G401 (cell line): Measurements from ENCODE around the gene KLF5. TPM values are rescaled to one million over a fixed set of nuclear protein-coding genes. Genes with fewer than 3 reads are reported as not detected.

Source experiments
- DNase-seq: peaks from one replicate; pipeline ENCODE4 v3.0.0-alpha.2; 2015; ENCODE audit warnings: low spot score
- in situ Hi-C: cut with HindIII; loops from 2 replicates; pipeline ENCODE4 v1.10.0; 2016; ENCODE audit warnings: low sequenced_read_pairs, mixed read lengths
- total RNA-seq: library from RNA; depleted of rRNA; stranded (reverse); fragments of >200 nt; shearing (Covaris generic); gene quantifications from 2 replicates; pipeline ENCODE4 v1.2.3, GENCODE V29; 2014

The KLF5 gene
- total RNA-seq, 1 experiment from 2014 or later = not detected

GRCh38 chr13:73058064-73058313, 816 bp upstream of the KLF5 start:
- in situ Hi-C loops = no loop called here
- no peak for DNase-seq

GRCh38 chr13:73058432-73058735, 421 bp upstream of the KLF5 start:
- no peak for DNase-seq
- in situ Hi-C loops = no loop called here

GRCh38 chr13:73059460-73060250, 850 bp downstream of the KLF5 start:
- in situ Hi-C loops = no loop called here
- DNase-seq = no peak

GRCh38 chr13:73060251-73061160, 1.7 kb downstream of the KLF5 start:
- DNase-seq = no peak
- in situ Hi-C loops = no loop called here

- no peak for DNase-seq
- in situ Hi-C loops = no loop called here
Observed at GRCh38 chr13:73061473-73061872, 2.7 kb downstream of the KLF5 start.

- no peak for DNase-seq
- in situ Hi-C loops = no loop called here
Observed at GRCh38 chr13:73061876-73062275, 3.1 kb downstream of the KLF5 start.

GRCh38 chr13:73062468-73062867, 3.7 kb downstream of the KLF5 start:
- no peak for DNase-seq
- in situ Hi-C loops = no loop called here

GRCh38 chr13:73063166-73063565, 4.4 kb downstream of the KLF5 start:
- in situ Hi-C loops = no loop called here
- DNase-seq = no peak

GRCh38 chr13:73065036-73065435, 6.2 kb downstream of the KLF5 start:
- in situ Hi-C loops = no loop called here

GRCh38 chr13:73065665-73066340, 7.0 kb downstream of the KLF5 start:
- in situ Hi-C loops = no loop called here
- DNase-seq = no peak

More at GRCh38 chr13:73065036-73065435, 6.2 kb downstream of the KLF5 start:
- no peak for DNase-seq

GRCh38 chr13:73069206-73069805, 10.5 kb downstream of the KLF5 start:
- in situ Hi-C loops = no loop called here

GRCh38 chr13:73070451-73071098, 11.8 kb downstream of the KLF5 start:
- in situ Hi-C loops = no loop called here
- DNase-seq = no peak

More at GRCh38 chr13:73069206-73069805, 10.5 kb downstream of the KLF5 start:
- DNase-seq = no peak

- in situ Hi-C loops = no loop called here
- DNase-seq = no peak
Observed at GRCh38 chr13:73072239-73072900, 13.6 kb downstream of the KLF5 start.

- no peak for DNase-seq
- in situ Hi-C loops = no loop called here
Observed at GRCh38 chr13:73073050-73073449, 14.2 kb downstream of the KLF5 start.

GRCh38 chr13:73074014-73074413, 15.2 kb downstream of the KLF5 start:
- in situ Hi-C loops = no loop called here
- DNase-seq = no peak

- in situ Hi-C loops = no loop called here
- no peak for DNase-seq
Observed at GRCh38 chr13:73074926-73075325, 16.1 kb downstream of the KLF5 start.

- DNase-seq = no peak
- in situ Hi-C loops = no loop called here
Observed at GRCh38 chr13:73075546-73075945, 16.7 kb downstream of the KLF5 start.

- in situ Hi-C loops = no loop called here
- DNase-seq = no peak
Observed at GRCh38 chr13:73075954-73076353, 17.1 kb downstream of the KLF5 start.

GRCh38 chr13:73077865-73078264, 19.1 kb downstream of the KLF5 start:
- in situ Hi-C loops = no loop called here
- DNase-seq = no peak
